Osteocyte (in vitro differentiated cells): Measurements from ENCODE around the gene WTAP. TPM values are rescaled to one million over a fixed set of nuclear protein-coding genes. Genes with fewer than 3 reads are reported as not detected.

Source experiments
- DNase-seq: peaks from one replicate; pipeline ENCODE4 v3.0.0; 2021; ENCODE audit warnings: mixed read lengths; ENCODE audit not compliant: unreplicated experiment; ENCODE audit errors: extremely low spot score
- H3K27ac Mint-ChIP-seq: one replicate; pipeline ENCODE4 v1.8.0; 2021; ENCODE audit warnings: mild to moderate bottlenecking, mixed read lengths; ENCODE audit not compliant: unreplicated experiment
- H3K27me3 Mint-ChIP-seq: one replicate; pipeline ENCODE4 v1.8.0; 2021; ENCODE audit warnings: mixed read lengths; ENCODE audit not compliant: unreplicated experiment
- H3K36me3 Mint-ChIP-seq: one replicate; pipeline ENCODE4 v1.8.0; 2021; ENCODE audit warnings: mixed read lengths; ENCODE audit not compliant: unreplicated experiment
- H3K4me1 Mint-ChIP-seq: one replicate; pipeline ENCODE4 v1.8.0; 2021; ENCODE audit warnings: mixed read lengths; ENCODE audit not compliant: unreplicated experiment
- H3K4me3 Mint-ChIP-seq: one replicate; pipeline ENCODE4 v1.8.0; 2021; ENCODE audit warnings: mild to moderate bottlenecking, moderate library complexity, mixed read lengths; ENCODE audit not compliant: unreplicated experiment
- H3K9me3 Mint-ChIP-seq: one replicate; pipeline ENCODE4 v1.8.0; 2021; ENCODE audit warnings: mixed read lengths; ENCODE audit not compliant: unreplicated experiment
- CTCF ChIP-seq: fragments of 200-600 bp; sonication (generic); IDR thresholded peaks from 2 replicates; pipeline ENCODE4 v1.5.0; 2021; ENCODE audit warnings: antibody characterized with exemption, mild to moderate bottlenecking, moderate library complexity
- total RNA-seq: library from RNA; stranded (reverse); gene quantifications from 2 replicates; pipeline ENCODE4 v1.2.1, GENCODE V29; 2021

The WTAP gene
- total RNA-seq, 1 donor from 2014 or later: 83.7 TPM

DNA sequence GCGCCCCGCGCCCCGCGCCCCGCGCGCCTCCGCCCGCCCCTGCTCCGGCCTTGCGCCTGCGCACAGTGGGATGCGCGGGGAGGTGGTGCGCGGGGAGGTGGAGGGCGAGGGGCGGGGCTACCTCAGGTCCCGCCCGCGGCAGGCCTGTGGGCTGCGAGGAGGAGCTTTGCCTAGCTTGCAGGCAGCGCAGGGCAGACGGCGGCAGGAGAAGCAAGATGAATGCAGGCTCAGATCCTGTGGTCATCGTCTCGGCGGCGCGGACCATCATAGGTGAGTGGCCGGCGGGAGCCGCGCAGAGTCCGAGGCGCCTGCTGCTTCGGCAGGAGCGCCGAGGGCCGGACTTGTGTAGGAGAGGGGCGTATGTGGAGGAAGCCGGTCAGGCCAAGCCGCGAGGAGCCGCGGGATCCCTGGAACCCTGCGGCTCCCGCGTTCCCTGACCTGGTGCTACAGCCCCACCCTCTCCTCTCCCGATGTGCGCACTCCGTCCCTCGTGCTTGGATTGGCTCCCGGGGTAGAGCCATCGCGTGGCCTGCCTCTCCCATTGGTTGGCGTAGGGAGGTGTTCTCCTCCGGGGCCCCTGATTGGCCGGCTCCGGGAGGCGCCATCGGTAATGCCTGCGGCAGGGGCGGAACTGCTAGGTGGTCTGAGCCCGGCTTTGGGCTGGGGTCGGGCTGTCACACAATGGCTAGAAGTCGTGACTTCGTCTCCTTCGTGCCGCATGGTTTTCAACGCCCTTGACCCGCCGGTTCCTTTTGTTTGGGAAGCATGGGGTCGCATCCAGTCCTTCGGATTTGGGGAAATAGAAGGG lies 34.8 kb downstream of the WTAP start, which contains the start of gene ACAT2:
TSS of gene ACAT2 (plus strand) at position 173 of the 808 bp plus-strand sequence. CDS start at position 216, 43 bp downstream.
- TF ChIP-seq CTCF: no peak
- Mint-ChIP-seq H3K9me3 (no peaks in the 10 kb centered on the region), H3K4me1 (peaks cover 25% of the 10 kb centered on the region), H3K4me3 (peak within 1 kb of the TSS; percentile 92), H3K27me3 (no peaks in the 10 kb centered on the region), H3K27ac (peak within 1 kb of the TSS; percentile 98), H3K36me3 (peaks cover 15% of the 10 kb centered on the region)
- peak; percentile 97 for DNase-seq

DNA sequence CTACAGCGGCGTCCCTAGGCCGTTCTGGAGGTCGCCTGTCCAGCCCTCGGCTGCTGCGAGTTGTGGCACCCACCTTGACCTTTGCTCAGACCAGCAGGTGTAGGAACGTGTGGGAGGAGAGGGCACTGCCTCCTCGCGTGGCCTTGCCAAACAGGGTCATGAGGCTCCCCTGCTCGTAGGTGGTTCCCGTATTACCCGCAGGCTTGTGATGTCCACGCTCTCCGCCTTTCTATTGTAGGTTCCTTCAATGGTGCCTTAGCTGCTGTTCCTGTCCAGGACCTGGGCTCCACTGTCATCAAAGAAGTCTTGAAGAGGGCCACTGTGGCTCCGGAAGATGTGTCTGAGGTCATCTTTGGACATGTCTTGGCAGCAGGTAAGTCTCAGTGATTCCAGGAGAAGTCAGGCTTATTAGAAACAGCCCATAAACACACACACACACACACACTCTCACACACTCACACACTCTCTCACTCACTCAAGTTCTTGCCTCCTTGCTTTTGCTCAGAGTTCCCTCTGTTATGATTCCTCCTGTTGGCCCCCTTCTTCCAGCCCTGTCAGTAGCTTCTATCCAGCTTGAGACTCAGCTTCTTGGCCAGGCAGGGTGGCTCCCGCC lies 35.5 kb downstream of the WTAP start:
- peak overlapping the region; percentile 98 for H3K27ac Mint-ChIP-seq
- no peak for DNase-seq
- no peak for TF ChIP-seq CTCF
- H3K4me3 Mint-ChIP-seq: peak overlapping the region; percentile 92
- peaks cover 13% of the 10 kb centered on the region for H3K36me3 Mint-ChIP-seq
- H3K27me3 Mint-ChIP-seq: no peaks in the 10 kb centered on the region
- no peaks in the 10 kb centered on the region for H3K9me3 Mint-ChIP-seq
- H3K4me1 Mint-ChIP-seq: peaks cover 25% of the 10 kb centered on the region

- no peaks in the 10 kb centered on the region for H3K9me3 Mint-ChIP-seq
- no peaks in the 10 kb centered on the region for H3K27me3 Mint-ChIP-seq
- no peak overlapping the region for H3K4me3 Mint-ChIP-seq
- H3K36me3 Mint-ChIP-seq: peaks cover 26% of the 10 kb centered on the region
- TF ChIP-seq CTCF: no peak
- no peak overlapping the region for H3K27ac Mint-ChIP-seq
- DNase-seq: no peak
- peaks cover 7% of the 10 kb centered on the region for H3K4me1 Mint-ChIP-seq
These were observed 39.6 kb downstream of the WTAP start for GRCh38 chr6:159766906-159767305.

- H3K27me3 Mint-ChIP-seq: no peaks in the 10 kb centered on the region
- H3K36me3 Mint-ChIP-seq: peaks cover 26% of the 10 kb centered on the region
- no peaks in the 10 kb centered on the region for H3K9me3 Mint-ChIP-seq
- H3K27ac Mint-ChIP-seq: no peak overlapping the region
- no peak for TF ChIP-seq CTCF
- no peaks in the 10 kb centered on the region for H3K4me1 Mint-ChIP-seq
- H3K4me3 Mint-ChIP-seq: no peak overlapping the region
- no peak for DNase-seq
These were observed 42.2 kb downstream of the WTAP start for GRCh38 chr6:159769470-159769869.

GRCh38 chr6:159772196-159772595 lies 44.9 kb downstream of the WTAP start:
- no peak overlapping the region for H3K27ac Mint-ChIP-seq
- no peaks in the 10 kb centered on the region for H3K27me3 Mint-ChIP-seq
- no peak overlapping the region for H3K4me3 Mint-ChIP-seq
- no peak for DNase-seq
- H3K4me1 Mint-ChIP-seq: no peaks in the 10 kb centered on the region
- H3K36me3 Mint-ChIP-seq: peaks cover 33% of the 10 kb centered on the region
- TF ChIP-seq CTCF: no peak
- H3K9me3 Mint-ChIP-seq: no peaks in the 10 kb centered on the region
